Measurements from ENCODE around the gene SIX5. TPM values are rescaled to one million over a fixed set of nuclear protein-coding genes. Genes with fewer than 3 reads are reported as not detected.
A peak's percentile ranks its signal among the peaks of the same experiment; 100 is the strongest.

The SIX5 gene
- total and polyA plus RNA-seq, 4 donors = 2.7 to 9.9 (median 4.4) TPM

DNA sequence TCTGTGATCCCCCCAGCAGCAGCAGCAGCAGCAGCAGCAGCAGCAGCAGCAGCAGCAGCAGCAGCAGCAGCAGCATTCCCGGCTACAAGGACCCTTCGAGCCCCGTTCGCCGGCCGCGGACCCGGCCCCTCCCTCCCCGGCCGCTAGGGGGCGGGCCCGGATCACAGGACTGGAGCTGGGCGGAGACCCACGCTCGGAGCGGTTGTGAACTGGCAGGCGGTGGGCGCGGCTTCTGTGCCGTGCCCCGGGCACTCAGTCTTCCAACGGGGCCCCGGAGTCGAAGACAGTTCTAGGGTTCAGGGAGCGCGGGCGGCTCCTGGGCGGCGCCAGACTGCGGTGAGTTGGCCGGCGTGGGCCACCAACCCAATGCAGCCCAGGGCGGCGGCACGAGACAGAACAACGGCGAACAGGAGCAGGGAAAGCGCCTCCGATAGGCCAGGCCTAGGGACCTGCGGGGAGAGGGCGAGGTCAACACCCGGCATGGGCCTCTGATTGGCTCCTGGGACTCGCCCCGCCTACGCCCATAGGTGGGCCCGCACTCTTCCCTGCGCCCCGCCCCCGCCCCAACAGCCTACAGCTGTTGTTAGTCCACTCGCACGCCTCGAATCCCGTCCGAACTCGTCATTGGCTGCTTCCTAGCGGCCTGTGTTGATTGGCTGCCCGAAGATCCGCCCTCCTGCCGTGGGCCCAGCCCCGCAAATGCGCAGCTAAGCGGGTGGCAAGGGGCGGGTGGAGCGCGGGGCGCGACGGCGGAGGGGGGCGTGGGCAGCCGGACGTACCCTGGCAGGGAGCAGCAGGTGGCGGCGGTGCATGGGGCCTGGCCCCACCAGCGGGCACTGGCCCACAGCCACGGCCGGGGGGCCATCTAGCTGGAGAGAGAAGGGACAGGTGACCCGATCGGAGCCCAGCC, 1.4 kb upstream of the SIX5 start:
- H3K36me3 ChIP-seq (ENCODE audit: control insufficient read depth in 4 of 4, insufficient read depth in 3 of 4, low read depth in 1 of 4, low read length in 3 of 4) = no peaks in the 10 kb centered on the region
- H3K4me3 ChIP-seq (ENCODE audit: low read depth in 1 of 3, low read length in 3 of 3) = peak overlapping the region; percentile 61 to 64 (median 62)
- no peaks in the 10 kb centered on the region for H3K27me3 ChIP-seq (ENCODE audit: control insufficient read depth in 4 of 4, insufficient read depth in 4 of 4, low read length in 3 of 4)
- no peaks in the 10 kb centered on the region for H3K9me3 ChIP-seq (ENCODE audit: control insufficient read depth in 4 of 4, low read length in 3 of 4)
- H3K4me1 ChIP-seq (ENCODE audit: control insufficient read depth in 4 of 4, insufficient read depth in 4 of 4, low read length in 3 of 4) = peaks cover 9 to 66% (median 29%) of the 10 kb centered on the region in 4 donors
- peak; percentile 95 for DNase-seq (ENCODE audit: low spot score)
- TF ChIP-seq SP1 (IDR thresholded peaks at IDR 0.05) (peak; percentile 93), RXRA (IDR thresholded peaks at IDR 0.05) (peak in 1 of 2 donors; percentile 53), EGR1 (IDR thresholded peaks at IDR 0.05; ENCODE audit: low read depth in 2 of 2) (peak; percentile 76 to 82), JUND (IDR thresholded peaks at IDR 0.05) (no peak), HNF4G (IDR thresholded peaks at IDR 0.05) (no peak), NR2F2 (IDR thresholded peaks at IDR 0.05) (no peak), RAD21 (IDR thresholded peaks at IDR 0.05) (peak; percentile 77 to 81), FOXA2 (IDR thresholded peaks at IDR 0.05) (peak; percentile 49), FOXA1 (IDR thresholded peaks at IDR 0.05) (peak; percentile 37), TAF1 (conservative IDR thresholded peaks at IDR 0.05) (no peak), YY1 (IDR thresholded peaks at IDR 0.05) (no peak), GABPA (IDR thresholded peaks at IDR 0.05 in 1 of 2, conservative IDR thresholded peaks at IDR 0.05 in 1 of 2) (peak in 1 of 2 donors; percentile 32), HNF4A (conservative IDR thresholded peaks at IDR 0.05) (peak; percentile 31 to 33)
- TF ChIP-seq, protein P1, sequence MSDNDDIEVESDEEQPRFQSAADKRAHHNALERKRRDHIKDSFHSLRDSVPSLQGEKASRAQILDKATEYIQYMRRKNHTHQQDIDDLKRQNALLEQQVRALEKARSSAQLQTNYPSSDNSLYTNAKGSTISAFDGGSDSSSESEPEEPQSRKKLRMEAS (IDR thresholded peaks at IDR 0.05) = no peak
- TF ChIP-seq, protein P2, sequence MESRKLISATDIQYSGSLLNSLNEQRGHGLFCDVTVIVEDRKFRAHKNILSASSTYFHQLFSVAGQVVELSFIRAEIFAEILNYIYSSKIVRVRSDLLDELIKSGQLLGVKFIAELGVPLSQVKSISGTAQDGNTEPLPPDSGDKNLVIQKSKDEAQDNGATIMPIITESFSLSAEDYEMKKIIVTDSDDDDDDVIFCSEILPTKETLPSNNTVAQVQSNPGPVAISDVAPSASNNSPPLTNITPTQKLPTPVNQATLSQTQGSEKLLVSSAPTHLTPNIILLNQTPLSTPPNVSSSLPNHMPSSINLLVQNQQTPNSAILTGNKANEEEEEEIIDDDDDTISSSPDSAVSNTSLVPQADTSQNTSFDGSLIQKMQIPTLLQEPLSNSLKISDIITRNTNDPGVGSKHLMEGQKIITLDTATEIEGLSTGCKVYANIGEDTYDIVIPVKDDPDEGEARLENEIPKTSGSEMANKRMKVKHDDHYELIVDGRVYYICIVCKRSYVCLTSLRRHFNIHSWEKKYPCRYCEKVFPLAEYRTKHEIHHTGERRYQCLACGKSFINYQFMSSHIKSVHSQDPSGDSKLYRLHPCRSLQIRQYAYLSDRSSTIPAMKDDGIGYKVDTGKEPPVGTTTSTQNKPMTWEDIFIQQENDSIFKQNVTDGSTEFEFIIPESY (IDR thresholded peaks at IDR 0.05) = no peak
- TF ChIP-seq, protein P3, sequence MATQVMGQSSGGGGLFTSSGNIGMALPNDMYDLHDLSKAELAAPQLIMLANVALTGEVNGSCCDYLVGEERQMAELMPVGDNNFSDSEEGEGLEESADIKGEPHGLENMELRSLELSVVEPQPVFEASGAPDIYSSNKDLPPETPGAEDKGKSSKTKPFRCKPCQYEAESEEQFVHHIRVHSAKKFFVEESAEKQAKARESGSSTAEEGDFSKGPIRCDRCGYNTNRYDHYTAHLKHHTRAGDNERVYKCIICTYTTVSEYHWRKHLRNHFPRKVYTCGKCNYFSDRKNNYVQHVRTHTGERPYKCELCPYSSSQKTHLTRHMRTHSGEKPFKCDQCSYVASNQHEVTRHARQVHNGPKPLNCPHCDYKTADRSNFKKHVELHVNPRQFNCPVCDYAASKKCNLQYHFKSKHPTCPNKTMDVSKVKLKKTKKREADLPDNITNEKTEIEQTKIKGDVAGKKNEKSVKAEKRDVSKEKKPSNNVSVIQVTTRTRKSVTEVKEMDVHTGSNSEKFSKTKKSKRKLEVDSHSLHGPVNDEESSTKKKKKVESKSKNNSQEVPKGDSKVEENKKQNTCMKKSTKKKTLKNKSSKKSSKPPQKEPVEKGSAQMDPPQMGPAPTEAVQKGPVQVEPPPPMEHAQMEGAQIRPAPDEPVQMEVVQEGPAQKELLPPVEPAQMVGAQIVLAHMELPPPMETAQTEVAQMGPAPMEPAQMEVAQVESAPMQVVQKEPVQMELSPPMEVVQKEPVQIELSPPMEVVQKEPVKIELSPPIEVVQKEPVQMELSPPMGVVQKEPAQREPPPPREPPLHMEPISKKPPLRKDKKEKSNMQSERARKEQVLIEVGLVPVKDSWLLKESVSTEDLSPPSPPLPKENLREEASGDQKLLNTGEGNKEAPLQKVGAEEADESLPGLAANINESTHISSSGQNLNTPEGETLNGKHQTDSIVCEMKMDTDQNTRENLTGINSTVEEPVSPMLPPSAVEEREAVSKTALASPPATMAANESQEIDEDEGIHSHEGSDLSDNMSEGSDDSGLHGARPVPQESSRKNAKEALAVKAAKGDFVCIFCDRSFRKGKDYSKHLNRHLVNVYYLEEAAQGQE (IDR thresholded peaks at IDR 0.05) = peak; percentile 42
- TF ChIP-seq, protein P4, sequence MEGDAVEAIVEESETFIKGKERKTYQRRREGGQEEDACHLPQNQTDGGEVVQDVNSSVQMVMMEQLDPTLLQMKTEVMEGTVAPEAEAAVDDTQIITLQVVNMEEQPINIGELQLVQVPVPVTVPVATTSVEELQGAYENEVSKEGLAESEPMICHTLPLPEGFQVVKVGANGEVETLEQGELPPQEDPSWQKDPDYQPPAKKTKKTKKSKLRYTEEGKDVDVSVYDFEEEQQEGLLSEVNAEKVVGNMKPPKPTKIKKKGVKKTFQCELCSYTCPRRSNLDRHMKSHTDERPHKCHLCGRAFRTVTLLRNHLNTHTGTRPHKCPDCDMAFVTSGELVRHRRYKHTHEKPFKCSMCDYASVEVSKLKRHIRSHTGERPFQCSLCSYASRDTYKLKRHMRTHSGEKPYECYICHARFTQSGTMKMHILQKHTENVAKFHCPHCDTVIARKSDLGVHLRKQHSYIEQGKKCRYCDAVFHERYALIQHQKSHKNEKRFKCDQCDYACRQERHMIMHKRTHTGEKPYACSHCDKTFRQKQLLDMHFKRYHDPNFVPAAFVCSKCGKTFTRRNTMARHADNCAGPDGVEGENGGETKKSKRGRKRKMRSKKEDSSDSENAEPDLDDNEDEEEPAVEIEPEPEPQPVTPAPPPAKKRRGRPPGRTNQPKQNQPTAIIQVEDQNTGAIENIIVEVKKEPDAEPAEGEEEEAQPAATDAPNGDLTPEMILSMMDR (IDR thresholded peaks at IDR 0.05; ENCODE audit: low read depth, low read length, missing input control) = peak; percentile 81
- TF ChIP-seq, protein P5, sequence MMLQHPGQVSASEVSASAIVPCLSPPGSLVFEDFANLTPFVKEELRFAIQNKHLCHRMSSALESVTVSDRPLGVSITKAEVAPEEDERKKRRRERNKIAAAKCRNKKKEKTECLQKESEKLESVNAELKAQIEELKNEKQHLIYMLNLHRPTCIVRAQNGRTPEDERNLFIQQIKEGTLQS (IDR thresholded peaks at IDR 0.05) = no peak
- peak overlapping the region; percentile 38 to 53 for H3K9ac ChIP-seq (ENCODE audit: low read depth in 1 of 2, low read length in 2 of 2)
- H3K27ac ChIP-seq (ENCODE audit: low read depth in 1 of 2, low read length in 2 of 2) = peak overlapping the region; percentile 86 to 92
- 1% methylated on average over 79 of the region's 79 CpGs for WGBS

All from liver (tissue), 9 donors.